HepG2 (cell line): ENCODE results near the gene GNG7. TPM values are rescaled to one million over a fixed set of nuclear protein-coding genes. Genes with fewer than 3 reads are reported as not detected.

ENCODE experiments used
- CHD4 ChIP-seq: fragments of 200-600 bp; sonication (generic); IDR thresholded peaks from 2 replicates; pipeline ENCODE4 v1.7.0; 2017; ENCODE audit warnings: mild to moderate bottlenecking, low read length, borderline replicate concordance
- ELF1 ChIP-seq: sonication (generic); formaldehyde crosslinking; IDR thresholded peaks from 2 replicates; pipeline ENCODE4 v1.4.0; 2020; ENCODE audit warnings: missing genetic modification reagents
- GABPA ChIP-seq, 2 experiments: IDR thresholded peaks; 2 replicates each; pipeline ENCODE4 v1.6.1; 2011 to 2016; ENCODE audit warnings: low read depth in 2 of 2, low read length in 1 of 2, missing biosample characterization in 1 of 2, missing genetic modification characterization in 1 of 2
- SETDB1 ChIP-seq: sonication (generic); formaldehyde crosslinking; IDR thresholded peaks from 2 replicates; pipeline ENCODE4 v1.5.1; 2020; ENCODE audit warnings: missing genetic modification reagents, mild to moderate bottlenecking, borderline replicate concordance
- SKI ChIP-seq: fragments of 450-650 bp; IDR thresholded peaks from one replicate; pipeline ENCODE4 v1.6.1; 2018; ENCODE audit warnings: mild to moderate bottlenecking; ENCODE audit not compliant: partially characterized antibody
- ZBTB40 ChIP-seq, 2 experiments: fragments of 450-650 bp in 1 of 2; sonication (generic) in 1 of 2; formaldehyde crosslinking in 1 of 2; IDR thresholded peaks; 2 replicates each; pipeline versions ENCODE4 v1.6.1 to v1.8.0; 2016 to 2022; ENCODE audit warnings: antibody characterized with exemption in 1 of 2, mild to moderate bottlenecking in 1 of 2, missing genetic modification reagents in 1 of 2
- ZBTB7A ChIP-seq: sonication (generic); formaldehyde crosslinking; IDR thresholded peaks from 2 replicates; pipeline ENCODE4 v1.8.0; 2022; ENCODE audit warnings: mild to moderate bottlenecking, missing genetic modification reagents
- ZFYVE20 ChIP-seq: sonication (generic); formaldehyde crosslinking; IDR thresholded peaks from 2 replicates; pipeline ENCODE4 v1.8.0; 2023; ENCODE audit warnings: low read depth, mild to moderate bottlenecking, moderate library complexity, missing genetic modification reagents, borderline replicate concordance
- ZNF276 ChIP-seq: sonication (generic); formaldehyde crosslinking; IDR thresholded peaks from 2 replicates; pipeline ENCODE4 v1.4.0; 2020; ENCODE audit warnings: mild to moderate bottlenecking, low read depth, missing genetic modification reagents
- ZNF441 ChIP-seq: sonication (generic); formaldehyde crosslinking; IDR thresholded peaks from 2 replicates; pipeline ENCODE4 v1.7.0; 2021; ENCODE audit warnings: missing genetic modification reagents, borderline replicate concordance
- ZNF768 ChIP-seq: sonication (generic); formaldehyde crosslinking; IDR thresholded peaks from 2 replicates; pipeline ENCODE4 v1.4.0; 2020; ENCODE audit warnings: missing genetic modification reagents
- polyA plus RNA-seq, 8 experiments: library from polyadenylated mRNA; depleted of rRNA in 3 of 8; stranded (reverse) in 7 of 8; unstranded in 1 of 8; fragments of >200 nt; fragmentation: Illumina TruSeq in 4 of 8; extraction: Trizol in 4 of 8; gene quantifications; 2 replicates each; pipeline versions ENCODE4 v1.2.1 to v1.2.3, GENCODE V29; 2011 to 2016; ENCODE audit warnings: low read depth in 4 of 8, missing spikeins in 1 of 8, mixed read lengths in 1 of 8; ENCODE audit not compliant: insufficient read depth in 1 of 8
- total RNA-seq, 5 experiments: library from RNA; depleted of rRNA; stranded (reverse); fragments of >200 nt; fragmentation: Illumina TruSeq; extraction: Trizol; gene quantifications; 2 replicates each; pipeline ENCODE4 v1.2.3, GENCODE V29; 2016; ENCODE audit warnings: low read depth in 1 of 5
- TF ChIP-seq, protein P1 (sequence below): sonication (generic); formaldehyde crosslinking; IDR thresholded peaks from 2 replicates; pipeline ENCODE4 v1.5.0; 2020; ENCODE audit warnings: mild to moderate bottlenecking, missing genetic modification reagents, moderate library complexity
- TF ChIP-seq, protein P2 (sequence below): sonication (generic); formaldehyde crosslinking; IDR thresholded peaks from 2 replicates; pipeline ENCODE4 v1.5.0; 2020; ENCODE audit warnings: mild to moderate bottlenecking, missing genetic modification reagents

GNG7 gene
- total and polyA plus RNA-seq, 2 of the 13 experiments (the other 11 are each of a cell fraction or from before 2014, with no cell fraction given): 1.4 to 3.3 TPM

DNA sequence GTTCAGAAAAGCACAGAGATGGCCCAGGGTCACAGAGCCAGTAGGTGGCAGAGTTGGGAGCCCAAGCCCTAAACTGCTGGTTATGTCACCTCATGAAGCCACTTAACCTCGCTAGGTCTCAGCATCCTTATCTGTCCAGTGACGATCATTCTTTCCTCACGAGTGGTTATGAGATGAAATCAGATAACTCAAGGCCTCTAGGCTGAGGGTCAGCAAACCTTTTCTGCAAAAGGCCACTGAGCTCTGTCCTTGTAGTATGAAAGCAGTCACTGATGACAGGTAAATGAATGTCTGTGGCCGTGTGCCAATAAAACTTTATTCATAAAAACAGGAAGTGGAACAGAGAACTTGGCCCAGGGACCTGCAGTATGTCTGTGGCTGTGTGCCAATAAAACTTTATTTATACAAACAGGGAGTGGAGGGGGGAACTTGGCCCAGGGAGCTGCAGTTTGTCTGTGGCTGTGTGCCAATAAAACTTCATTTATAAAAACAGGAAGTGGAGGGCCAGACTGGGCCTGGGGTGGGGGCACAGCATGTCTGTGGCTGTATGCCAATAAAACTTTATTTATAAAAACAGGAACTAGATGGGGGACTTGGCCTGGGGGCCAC is 71.2 kb downstream of the GNG7 start (continued):
- TF ChIP-seq GABPA (IDR thresholded peaks at IDR 0.05; ENCODE audit: low read depth, low read length): no peak
- peak; percentile 57 for TF ChIP-seq GABPA (CRISPR knock-in tag; IDR thresholded peaks at IDR 0.05; ENCODE audit: low read depth)
- no peak for TF ChIP-seq ZFYVE20 (CRISPR knock-in tag)
- no peak for TF ChIP-seq ZNF441
- peak; percentile 81; the same call in 1 of the 2 replicates for TF ChIP-seq CHD4
- TF ChIP-seq ZNF276 (CRISPR knock-in tag): no peak
- TF ChIP-seq ZBTB7A (CRISPR knock-in tag): no peak
- peak; percentile 48 for TF ChIP-seq ELF1 (CRISPR knock-in tag)
- no peak for TF ChIP-seq SKI
- TF ChIP-seq ZNF768: peak; percentile 50
- TF ChIP-seq, protein P1, sequence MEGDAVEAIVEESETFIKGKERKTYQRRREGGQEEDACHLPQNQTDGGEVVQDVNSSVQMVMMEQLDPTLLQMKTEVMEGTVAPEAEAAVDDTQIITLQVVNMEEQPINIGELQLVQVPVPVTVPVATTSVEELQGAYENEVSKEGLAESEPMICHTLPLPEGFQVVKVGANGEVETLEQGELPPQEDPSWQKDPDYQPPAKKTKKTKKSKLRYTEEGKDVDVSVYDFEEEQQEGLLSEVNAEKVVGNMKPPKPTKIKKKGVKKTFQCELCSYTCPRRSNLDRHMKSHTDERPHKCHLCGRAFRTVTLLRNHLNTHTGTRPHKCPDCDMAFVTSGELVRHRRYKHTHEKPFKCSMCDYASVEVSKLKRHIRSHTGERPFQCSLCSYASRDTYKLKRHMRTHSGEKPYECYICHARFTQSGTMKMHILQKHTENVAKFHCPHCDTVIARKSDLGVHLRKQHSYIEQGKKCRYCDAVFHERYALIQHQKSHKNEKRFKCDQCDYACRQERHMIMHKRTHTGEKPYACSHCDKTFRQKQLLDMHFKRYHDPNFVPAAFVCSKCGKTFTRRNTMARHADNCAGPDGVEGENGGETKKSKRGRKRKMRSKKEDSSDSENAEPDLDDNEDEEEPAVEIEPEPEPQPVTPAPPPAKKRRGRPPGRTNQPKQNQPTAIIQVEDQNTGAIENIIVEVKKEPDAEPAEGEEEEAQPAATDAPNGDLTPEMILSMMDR (CRISPR knock-in tag): peak; percentile 9; the same call in 1 of the 2 replicates
- TF ChIP-seq, protein P2, sequence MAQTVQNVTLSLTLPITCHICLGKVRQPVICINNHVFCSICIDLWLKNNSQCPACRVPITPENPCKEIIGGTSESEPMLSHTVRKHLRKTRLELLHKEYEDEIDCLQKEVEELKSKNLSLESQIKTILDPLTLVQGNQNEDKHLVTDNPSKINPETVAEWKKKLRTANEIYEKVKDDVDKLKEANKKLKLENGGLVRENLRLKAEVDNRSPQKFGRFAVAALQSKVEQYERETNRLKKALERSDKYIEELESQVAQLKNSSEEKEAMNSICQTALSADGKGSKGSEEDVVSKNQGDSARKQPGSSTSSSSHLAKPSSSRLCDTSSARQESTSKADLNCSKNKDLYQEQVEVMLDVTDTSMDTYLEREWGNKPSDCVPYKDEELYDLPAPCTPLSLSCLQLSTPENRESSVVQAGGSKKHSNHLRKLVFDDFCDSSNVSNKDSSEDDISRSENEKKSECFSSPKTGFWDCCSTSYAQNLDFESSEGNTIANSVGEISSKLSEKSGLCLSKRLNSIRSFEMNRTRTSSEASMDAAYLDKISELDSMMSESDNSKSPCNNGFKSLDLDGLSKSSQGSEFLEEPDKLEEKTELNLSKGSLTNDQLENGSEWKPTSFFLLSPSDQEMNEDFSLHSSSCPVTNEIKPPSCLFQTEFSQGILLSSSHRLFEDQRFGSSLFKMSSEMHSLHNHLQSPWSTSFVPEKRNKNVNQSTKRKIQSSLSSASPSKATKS: no peak
- no peak for TF ChIP-seq SETDB1 (CRISPR knock-in tag)
- peak; percentile 99 for TF ChIP-seq ZBTB40 (IDR thresholded peaks at IDR 0.05)
- peak; percentile 100 for TF ChIP-seq ZBTB40 (CRISPR knock-in tag; IDR thresholded peaks at IDR 0.05)
